HTR-8/SVneo (cell line): ENCODE measurements around the gene PTTG1IP2.

Experiments
- DNase-seq: peaks from one replicate; pipeline ENCODE4 v3.0.0; 2011; ENCODE audit warnings: low spot score, mixed read lengths; ENCODE audit not compliant: insufficient read length
- FAIRE-seq: peaks from 2 replicates; lab custom pipeline; 2011; peaks lifted over from hg19 to GRCh38; lab: Jason Lieb, UNC

PTTG1IP2 gene

GRCh38 chr7:90551036-90551435 lies 81.6 kb downstream of the PTTG1IP2 start:
- no peak for DNase-seq
- FAIRE-seq, result no peak

GRCh38 chr7:90552521-90552920 lies 83.1 kb downstream of the PTTG1IP2 start:
- no peak for FAIRE-seq
- DNase-seq, result no peak

GRCh38 chr7:90560730-90561129 lies 91.3 kb downstream of the PTTG1IP2 start:
- FAIRE-seq (no peak), DNase-seq (no peak)
